Measurements from ENCODE around the gene CLMN.
A peak's percentile ranks its signal among the peaks of the same experiment; 100 is the strongest.
"Not testable (repeated sequence)": the region's sequence is repeated elsewhere in the genome, so short reads cannot be mapped to it uniquely, and the experiment has no call there.

The CLMN gene

GRCh38 chr14:95185033-95185766 lies 134.5 kb downstream of the CLMN start:
- peak; percentile 6 for DNase-seq

GRCh38 chr14:95184413-95184790 lies 135.3 kb downstream of the CLMN start:
- DNase-seq, result no peak

GRCh38 chr14:95183532-95184412 lies 135.9 kb downstream of the CLMN start:
- no peak for DNase-seq

- no peak for DNase-seq
These were observed 136.6 kb downstream of the CLMN start for GRCh38 chr14:95183082-95183481.

- no peak for DNase-seq
These were observed 137.3 kb downstream of the CLMN start for GRCh38 chr14:95182379-95182778.

- no peak for DNase-seq
These were observed 138.6 kb downstream of the CLMN start for GRCh38 chr14:95180966-95181741.

GRCh38 chr14:95175670-95176069 lies 144.0 kb downstream of the CLMN start:
- DNase-seq, result not testable (repeated sequence)

- DNase-seq, result no peak
These were observed 145.4 kb downstream of the CLMN start for GRCh38 chr14:95174184-95174792.

- no peak for DNase-seq
These were observed 146.2 kb downstream of the CLMN start for GRCh38 chr14:95173518-95173917.

GRCh38 chr14:95167177-95167576 lies 152.5 kb downstream of the CLMN start:
- DNase-seq, result no peak

- no peak for DNase-seq
These were observed 154.2 kb downstream of the CLMN start for GRCh38 chr14:95165517-95165916.

GRCh38 chr14:95164506-95164905 lies 155.2 kb downstream of the CLMN start:
- DNase-seq, result no peak

GRCh38 chr14:95163666-95164065 lies 156.0 kb downstream of the CLMN start:
- DNase-seq, result no peak

- no peak for DNase-seq
These were observed 156.6 kb downstream of the CLMN start for GRCh38 chr14:95163132-95163531.

- DNase-seq, result no peak
These were observed 157.1 kb downstream of the CLMN start for GRCh38 chr14:95162641-95163040.

- DNase-seq, result peak; percentile 93
These were observed 162.2 kb downstream of the CLMN start, which contains the start of gene DICER1 for GRCh38 chr14:95157327-95158189. Gene DICER1, minus strand, starts transcription at chr14:95157529. Its CDS starts 24,071 bp downstream, at chr14:95133458.

GRCh38 chr14:95157048-95157326 lies 162.7 kb downstream of the CLMN start:
- no peak for DNase-seq

GRCh38 chr14:95156161-95157047 lies 163.3 kb downstream of the CLMN start:
- DNase-seq, result no peak

GRCh38 chr14:95155045-95155444 lies 164.7 kb downstream of the CLMN start:
- no peak for DNase-seq

- no peak for DNase-seq
These were observed 165.8 kb downstream of the CLMN start for GRCh38 chr14:95153866-95154265.

- no peak for DNase-seq
These were observed 168.1 kb downstream of the CLMN start for GRCh38 chr14:95151561-95151960.
